Fibroblast of lung (primary cell): ENCODE measurements around the gene CCDC33. TPM values are rescaled to one million over a fixed set of nuclear protein-coding genes. Genes with fewer than 3 reads are reported as not detected.
"Not testable (repeated sequence)": the region's sequence is repeated elsewhere in the genome, so short reads cannot be mapped to it uniquely, and the experiment has no call there.

Source experiments
- DNase-seq, 2 donors: peaks; one replicate each; pipeline versions ENCODE4 v3.0.0 to v3.0.0-alpha.2; 2010; ENCODE audit warnings: low read depth in 2 of 2
- H2AFZ ChIP-seq: 2 replicates; pipeline ENCODE4 v1.5.1; 2012; ENCODE audit warnings: low read length, control low read depth, inconsistent platforms
- H3K27ac ChIP-seq: 2 replicates; pipeline ENCODE4 v1.5.1; 2011; ENCODE audit warnings: low read length, control low read depth; ENCODE audit not compliant: insufficient read depth
- H3K27me3 ChIP-seq: 2 replicates; pipeline ENCODE4 v1.5.1; 2011; ENCODE audit warnings: mild to moderate bottlenecking, low read length; ENCODE audit not compliant: control insufficient read depth, insufficient read depth
- H3K36me3 ChIP-seq: 2 replicates; pipeline ENCODE4 v1.5.1; 2011; ENCODE audit warnings: low read length; ENCODE audit not compliant: control insufficient read depth, insufficient read depth
- H3K4me1 ChIP-seq: 2 replicates; pipeline ENCODE4 v1.5.1; 2011; ENCODE audit warnings: low read length; ENCODE audit not compliant: control insufficient read depth, insufficient read depth; ENCODE audit errors: extremely low read depth
- H3K4me2 ChIP-seq: 2 replicates; pipeline ENCODE4 v1.5.1; 2011; ENCODE audit warnings: low read length, control low read depth; ENCODE audit not compliant: insufficient read depth; ENCODE audit errors: extremely low read depth
- H3K4me3 ChIP-seq, 4 experiments: fragments of 200-600 bp in 1 of 4; sonication (generic) in 1 of 4; replicated peaks in 1 of 4; 2 replicates each; pipeline ENCODE4 v1.5.1; 2011 to 2016; ENCODE audit warnings: low read length in 4 of 4, low read depth in 3 of 4, mild to moderate bottlenecking in 3 of 4, control low read depth in 2 of 4, inconsistent platforms in 1 of 4, mixed read lengths in 1 of 4; ENCODE audit not compliant: insufficient read depth in 1 of 4; ENCODE audit errors: control extremely low read depth in 1 of 4
- H3K79me2 ChIP-seq: 2 replicates; pipeline ENCODE4 v1.5.1; 2012; ENCODE audit warnings: mild to moderate bottlenecking, low read length, inconsistent platforms; ENCODE audit not compliant: control insufficient read depth, insufficient read depth
- H3K9ac ChIP-seq: 2 replicates; pipeline ENCODE4 v1.5.1; 2011; ENCODE audit warnings: mild to moderate bottlenecking, low read length, control low read depth; ENCODE audit not compliant: insufficient read depth
- H3K9me3 ChIP-seq: 2 replicates; pipeline ENCODE4 v1.5.1; 2012; ENCODE audit warnings: low read depth, low read length; ENCODE audit not compliant: control insufficient read depth, insufficient read depth
- H4K20me1 ChIP-seq: 2 replicates; pipeline ENCODE4 v1.5.1; 2011; ENCODE audit warnings: low read length; ENCODE audit not compliant: control insufficient read depth, insufficient read depth; ENCODE audit errors: extremely low read depth
- EZH2 ChIP-seq: IDR thresholded peaks from 2 replicates; pipeline ENCODE4 v1.5.1; 2012; ENCODE audit warnings: low read length, control low read depth, mild to moderate bottlenecking; ENCODE audit errors: missing control alignments
- polyA plus RNA-seq, 2 donors: library from polyadenylated mRNA; depleted of rRNA in 1 of 2; stranded (reverse) in 1 of 2; unstranded in 1 of 2; fragments of >200 nt; gene quantifications; 2 replicates each; pipeline ENCODE4 v1.2.1, GENCODE V29; 2011 to 2012; ENCODE audit warnings: missing spikeins in 1 of 2
- total RNA-seq: library from RNA; depleted of rRNA; stranded (reverse); fragments of >200 nt; gene quantifications from 2 replicates; pipeline ENCODE4 v1.2.1, GENCODE V29; 2014
- TF ChIP-seq, protein P1 (sequence below), 2 donors: IDR thresholded peaks in 1 of 2; conservative IDR thresholded peaks in 1 of 2; 1 replicate in 1 of 2; 2 replicates in 1 of 2; pipeline ENCODE4 v1.5.1; 2011 to 2012; ENCODE audit warnings: low read length in 2 of 2, control low read depth in 1 of 2, inconsistent platforms in 1 of 2, low read depth in 1 of 2, mild to moderate bottlenecking in 1 of 2

Gene CCDC33
- total and polyA plus RNA-seq, 2 donors (not counting 1 experiment from before 2014, with no cell fraction given): not detected

DNA sequence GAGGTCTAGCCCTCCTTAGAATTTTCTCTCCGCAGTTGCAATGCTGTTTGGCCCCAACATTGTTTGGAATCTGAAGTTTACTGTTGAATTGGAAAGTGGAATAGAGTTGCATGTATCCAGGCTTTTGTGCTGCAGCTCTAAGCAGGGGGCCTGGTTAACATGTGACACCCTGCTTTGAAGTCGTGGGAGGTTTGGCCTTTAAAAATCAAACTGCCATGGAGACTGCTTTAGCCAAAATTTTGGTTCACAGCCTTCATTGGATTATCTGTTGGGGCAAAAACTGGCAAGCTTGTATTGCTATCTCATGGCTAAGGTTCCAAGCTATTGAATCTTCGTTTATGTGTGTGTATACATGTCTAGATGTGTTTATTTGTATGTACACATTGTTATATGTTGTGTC, 115.5 kb downstream of the CCDC33 start:
- H3K4me2 ChIP-seq: no peak overlapping the region
- H3K79me2 ChIP-seq: no peaks in the 10 kb centered on the region
- H3K4me3 ChIP-seq: no peak overlapping the region
- no peaks in the 10 kb centered on the region for H3K9me3 ChIP-seq
- H4K20me1 ChIP-seq: no peaks in the 10 kb centered on the region
- H2AFZ ChIP-seq: no peak overlapping the region
- DNase-seq: no peak
- TF ChIP-seq, protein P1, sequence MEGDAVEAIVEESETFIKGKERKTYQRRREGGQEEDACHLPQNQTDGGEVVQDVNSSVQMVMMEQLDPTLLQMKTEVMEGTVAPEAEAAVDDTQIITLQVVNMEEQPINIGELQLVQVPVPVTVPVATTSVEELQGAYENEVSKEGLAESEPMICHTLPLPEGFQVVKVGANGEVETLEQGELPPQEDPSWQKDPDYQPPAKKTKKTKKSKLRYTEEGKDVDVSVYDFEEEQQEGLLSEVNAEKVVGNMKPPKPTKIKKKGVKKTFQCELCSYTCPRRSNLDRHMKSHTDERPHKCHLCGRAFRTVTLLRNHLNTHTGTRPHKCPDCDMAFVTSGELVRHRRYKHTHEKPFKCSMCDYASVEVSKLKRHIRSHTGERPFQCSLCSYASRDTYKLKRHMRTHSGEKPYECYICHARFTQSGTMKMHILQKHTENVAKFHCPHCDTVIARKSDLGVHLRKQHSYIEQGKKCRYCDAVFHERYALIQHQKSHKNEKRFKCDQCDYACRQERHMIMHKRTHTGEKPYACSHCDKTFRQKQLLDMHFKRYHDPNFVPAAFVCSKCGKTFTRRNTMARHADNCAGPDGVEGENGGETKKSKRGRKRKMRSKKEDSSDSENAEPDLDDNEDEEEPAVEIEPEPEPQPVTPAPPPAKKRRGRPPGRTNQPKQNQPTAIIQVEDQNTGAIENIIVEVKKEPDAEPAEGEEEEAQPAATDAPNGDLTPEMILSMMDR (conservative IDR thresholded peaks at IDR 0.05 in 1 of 2, IDR thresholded peaks at IDR 0.05 in 1 of 2; ENCODE audit: low read depth in 1 of 2, low read length in 2 of 2): no peak
- no peak for TF ChIP-seq EZH2
- no peak overlapping the region for H3K27ac ChIP-seq
- no peak overlapping the region for H3K9ac ChIP-seq
- H3K27me3 ChIP-seq: peaks cover 16% of the 10 kb centered on the region
- no peaks in the 10 kb centered on the region for H3K36me3 ChIP-seq
- H3K4me1 ChIP-seq: no peaks in the 10 kb centered on the region

DNA sequence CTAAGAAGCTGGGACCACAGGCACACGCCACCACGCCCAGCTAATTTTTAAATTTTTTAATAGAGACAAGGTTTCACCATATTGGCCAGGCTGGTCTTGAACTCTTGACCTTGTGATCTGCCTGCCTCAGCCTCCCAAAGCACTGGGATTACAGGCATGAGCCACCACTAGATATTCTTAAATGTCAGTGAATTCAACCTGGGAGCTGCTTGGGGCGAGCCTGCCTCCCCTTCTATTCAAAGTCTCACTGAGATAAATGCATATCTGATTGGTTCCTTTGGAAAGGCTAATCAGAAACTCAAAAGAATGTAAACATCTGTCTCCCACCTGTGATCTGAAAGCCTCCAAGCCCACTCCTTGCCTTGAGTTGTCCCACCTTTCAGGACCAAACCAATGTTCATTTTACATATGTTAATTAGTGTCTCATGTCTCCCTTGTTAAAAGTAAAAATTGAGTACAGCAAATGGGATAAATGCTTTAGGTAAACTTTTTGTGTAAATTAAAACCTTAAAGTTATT, 116.3 kb downstream of the CCDC33 start:
- H3K27me3 ChIP-seq: peaks cover 16% of the 10 kb centered on the region
- no peaks in the 10 kb centered on the region for H4K20me1 ChIP-seq
- H3K9me3 ChIP-seq: no peaks in the 10 kb centered on the region
- no peaks in the 10 kb centered on the region for H3K36me3 ChIP-seq
- DNase-seq: no peak
- no peak overlapping the region for H3K4me2 ChIP-seq
- no peak overlapping the region for H3K27ac ChIP-seq
- no peak overlapping the region for H2AFZ ChIP-seq
- no peak overlapping the region for H3K4me3 ChIP-seq
- TF ChIP-seq, protein P1 (conservative IDR thresholded peaks at IDR 0.05 in 1 of 2, IDR thresholded peaks at IDR 0.05 in 1 of 2; ENCODE audit: low read depth in 1 of 2, low read length in 2 of 2): no peak
- H3K9ac ChIP-seq: no peak overlapping the region
- H3K4me1 ChIP-seq: no peaks in the 10 kb centered on the region
- no peaks in the 10 kb centered on the region for H3K79me2 ChIP-seq

DNA sequence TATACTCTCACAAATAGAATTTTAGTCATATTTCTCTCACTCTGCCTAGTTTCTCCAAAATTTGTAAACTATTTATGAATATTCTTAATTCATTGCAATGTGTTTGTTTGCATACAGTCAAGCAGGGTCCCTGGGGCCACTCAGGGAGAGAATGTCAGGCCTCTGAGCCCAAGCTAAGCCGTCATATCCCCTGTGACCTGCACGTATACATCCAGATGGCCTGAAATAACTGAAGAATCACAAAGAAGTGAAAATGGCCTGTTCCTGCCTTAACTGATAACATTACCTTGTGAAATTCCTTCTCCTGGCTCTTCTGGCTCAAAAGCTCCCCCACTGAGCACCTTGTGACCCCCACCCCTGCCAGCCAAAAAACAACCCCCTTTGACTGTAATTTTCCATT, 117.9 kb downstream of the CCDC33 start:
- not testable (repeated sequence) for H3K4me2 ChIP-seq, H3K27ac ChIP-seq, H3K79me2 ChIP-seq, H3K9me3 ChIP-seq, H3K9ac ChIP-seq, H2AFZ ChIP-seq, H4K20me1 ChIP-seq, H3K4me1 ChIP-seq, H3K36me3 ChIP-seq, H3K4me3 ChIP-seq, DNase-seq
- peaks cover 16% of the 10 kb centered on the region for H3K27me3 ChIP-seq

DNA sequence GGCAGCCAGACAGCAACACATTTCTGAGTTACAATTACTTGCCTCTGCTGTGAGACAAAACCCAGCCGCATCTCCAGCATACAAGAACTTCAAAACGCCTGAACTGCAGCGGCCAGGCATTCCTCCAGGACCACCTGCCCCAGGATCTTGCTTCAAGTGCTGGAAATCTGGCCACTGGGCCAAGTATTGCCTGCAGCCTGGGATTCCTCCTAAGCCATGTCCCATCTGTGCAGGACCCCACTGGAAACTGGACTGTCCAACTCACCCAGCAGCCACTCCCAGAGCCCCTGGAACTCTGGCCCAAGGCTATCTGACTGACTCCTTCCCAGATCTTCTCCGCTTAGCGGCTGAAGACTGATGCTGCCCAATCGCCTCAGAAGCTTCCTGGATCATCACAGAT, 119.9 kb downstream of the CCDC33 start:
- not testable (repeated sequence) for H2AFZ ChIP-seq, H3K27ac ChIP-seq, H3K9me3 ChIP-seq, H4K20me1 ChIP-seq, H3K4me2 ChIP-seq, H3K4me1 ChIP-seq, H3K4me3 ChIP-seq, H3K36me3 ChIP-seq, DNase-seq, H3K79me2 ChIP-seq, H3K9ac ChIP-seq
- peaks cover 11% of the 10 kb centered on the region for H3K27me3 ChIP-seq

DNA sequence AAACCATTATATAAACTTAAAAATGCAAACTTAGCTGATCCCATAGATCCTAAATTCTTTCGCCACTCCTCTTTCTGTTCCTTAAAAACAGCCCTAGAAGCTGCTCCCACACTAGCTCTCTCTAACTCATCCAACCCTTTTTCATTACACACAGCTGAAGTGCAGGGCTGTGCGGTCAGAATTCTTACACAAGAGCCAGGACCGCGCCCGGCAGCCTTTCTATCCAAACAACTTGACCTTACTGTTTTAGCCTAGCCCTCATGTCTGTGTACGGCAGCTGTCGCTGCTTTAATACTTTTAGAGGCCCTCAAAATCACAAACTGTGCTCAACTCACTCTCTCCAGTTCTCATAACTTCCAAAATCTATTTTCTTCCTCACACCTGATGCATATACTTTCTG, 121.4 kb downstream of the CCDC33 start:
- H3K4me3 ChIP-seq, H2AFZ ChIP-seq, H3K4me1 ChIP-seq, DNase-seq, H3K9ac ChIP-seq, H3K79me2 ChIP-seq, H3K9me3 ChIP-seq, H3K36me3 ChIP-seq, H3K4me2 ChIP-seq, H4K20me1 ChIP-seq, H3K27ac ChIP-seq: not testable (repeated sequence)
- peaks cover 11% of the 10 kb centered on the region for H3K27me3 ChIP-seq
